GM12873 (cell line): ENCODE measurements around the gene COL23A1.

ENCODE experiments used
- TF ChIP-seq, protein P1 (sequence below): IDR thresholded peaks from 2 replicates; pipeline ENCODE4 v1.5.1; 2012; ENCODE audit warnings: low read depth, mild to moderate bottlenecking, moderate library complexity, low read length, control low read depth; ENCODE audit not compliant: insufficient read depth; ENCODE audit errors: missing control alignments

COL23A1 gene

DNA sequence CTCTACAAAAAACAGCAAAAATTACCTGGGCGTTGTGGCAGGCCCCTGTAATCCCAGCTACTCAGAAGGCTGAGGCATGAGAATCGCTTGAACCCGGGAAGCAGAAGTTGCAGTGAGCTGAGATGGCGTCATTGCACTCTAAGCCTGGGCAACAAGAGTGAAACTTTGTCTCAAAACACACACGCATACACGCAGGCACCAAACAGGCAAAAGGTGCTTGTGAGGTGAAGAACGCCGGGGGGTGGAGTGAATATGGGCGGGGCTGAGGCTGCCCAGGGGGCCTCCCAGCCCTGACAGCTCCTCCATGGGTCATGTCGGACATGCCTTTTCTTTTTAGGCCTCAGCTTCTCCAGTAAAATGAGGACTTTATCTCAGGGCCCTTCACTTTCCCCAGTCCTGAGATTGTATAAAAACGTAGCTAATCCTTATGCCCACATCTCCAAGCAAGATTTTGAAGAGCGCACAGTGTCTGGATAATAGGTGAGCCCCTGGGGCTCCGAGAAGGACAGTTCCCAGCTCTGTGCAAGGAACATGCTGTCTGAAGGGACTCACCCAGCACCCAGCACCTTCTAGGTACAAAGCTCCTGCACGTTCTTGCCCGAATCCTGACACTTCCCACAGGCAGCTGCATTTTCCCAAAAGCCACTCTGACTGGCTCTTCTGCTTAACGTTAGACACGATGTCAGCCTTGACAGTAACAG is 168.3 kb downstream of the COL23A1 start:
- TF ChIP-seq, protein P1, sequence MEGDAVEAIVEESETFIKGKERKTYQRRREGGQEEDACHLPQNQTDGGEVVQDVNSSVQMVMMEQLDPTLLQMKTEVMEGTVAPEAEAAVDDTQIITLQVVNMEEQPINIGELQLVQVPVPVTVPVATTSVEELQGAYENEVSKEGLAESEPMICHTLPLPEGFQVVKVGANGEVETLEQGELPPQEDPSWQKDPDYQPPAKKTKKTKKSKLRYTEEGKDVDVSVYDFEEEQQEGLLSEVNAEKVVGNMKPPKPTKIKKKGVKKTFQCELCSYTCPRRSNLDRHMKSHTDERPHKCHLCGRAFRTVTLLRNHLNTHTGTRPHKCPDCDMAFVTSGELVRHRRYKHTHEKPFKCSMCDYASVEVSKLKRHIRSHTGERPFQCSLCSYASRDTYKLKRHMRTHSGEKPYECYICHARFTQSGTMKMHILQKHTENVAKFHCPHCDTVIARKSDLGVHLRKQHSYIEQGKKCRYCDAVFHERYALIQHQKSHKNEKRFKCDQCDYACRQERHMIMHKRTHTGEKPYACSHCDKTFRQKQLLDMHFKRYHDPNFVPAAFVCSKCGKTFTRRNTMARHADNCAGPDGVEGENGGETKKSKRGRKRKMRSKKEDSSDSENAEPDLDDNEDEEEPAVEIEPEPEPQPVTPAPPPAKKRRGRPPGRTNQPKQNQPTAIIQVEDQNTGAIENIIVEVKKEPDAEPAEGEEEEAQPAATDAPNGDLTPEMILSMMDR: no peak

DNA sequence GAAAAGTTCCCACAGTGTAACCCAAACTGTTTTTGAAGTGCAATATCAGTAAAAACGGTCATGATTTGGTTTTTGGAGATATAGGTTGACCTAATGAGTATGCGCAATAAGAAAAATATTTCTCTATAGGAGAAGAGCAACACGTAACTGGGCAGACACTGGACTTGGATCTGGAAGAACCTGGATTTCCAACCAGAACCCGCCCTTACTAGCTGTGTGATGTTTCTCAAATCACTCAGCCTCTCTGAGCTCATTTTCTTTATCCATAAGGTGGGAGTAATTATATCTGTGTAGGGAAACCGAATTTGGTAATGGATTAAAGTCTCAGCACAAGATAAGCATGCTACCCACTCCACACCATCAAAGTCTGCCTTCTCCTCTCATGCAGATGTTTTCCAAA is 169.1 kb downstream of the COL23A1 start:
- TF ChIP-seq, protein P1: no peak

DNA sequence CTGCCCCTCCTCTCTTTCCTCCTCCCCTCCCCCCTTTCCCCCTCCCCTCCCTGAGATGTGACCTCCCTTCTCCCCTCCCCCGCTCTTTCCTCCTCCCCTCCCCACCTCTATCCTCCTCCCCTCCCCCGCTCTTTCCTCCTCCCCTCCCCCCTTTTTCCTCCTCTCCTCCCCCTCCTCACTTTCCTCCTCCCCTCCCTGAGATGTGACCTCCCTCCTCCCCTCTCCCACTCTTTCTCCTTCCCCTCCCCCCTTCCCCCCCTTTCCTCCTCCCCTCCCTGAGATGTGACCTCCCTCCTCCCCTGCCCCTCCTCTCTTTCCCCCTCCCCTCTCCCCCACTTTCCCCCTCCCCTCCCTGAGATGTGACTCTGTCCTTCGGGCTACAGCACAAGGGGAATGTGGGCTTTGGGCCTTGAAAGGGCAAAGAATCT is 169.8 kb downstream of the COL23A1 start:
- TF ChIP-seq, protein P1: no peak

DNA sequence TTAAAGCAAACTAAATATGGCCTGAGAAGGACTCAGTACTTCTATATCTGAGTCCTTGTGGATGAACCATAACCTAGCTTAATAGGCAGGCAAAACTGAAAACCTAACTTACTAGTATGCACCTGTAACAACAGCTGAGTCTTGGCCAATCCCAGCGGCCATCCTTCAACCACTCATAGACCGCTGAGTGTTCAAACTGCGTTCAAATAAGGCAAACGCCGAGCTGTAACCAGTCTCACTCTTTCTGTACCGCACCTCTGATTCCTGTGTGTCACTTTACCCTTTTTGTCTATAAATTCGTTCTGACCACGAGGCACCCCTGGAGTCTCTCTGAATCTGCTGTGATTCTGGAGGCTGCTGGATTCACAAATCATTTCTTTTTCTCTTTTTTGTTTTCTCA is 170.5 kb downstream of the COL23A1 start:
- TF ChIP-seq, protein P1: no peak

DNA sequence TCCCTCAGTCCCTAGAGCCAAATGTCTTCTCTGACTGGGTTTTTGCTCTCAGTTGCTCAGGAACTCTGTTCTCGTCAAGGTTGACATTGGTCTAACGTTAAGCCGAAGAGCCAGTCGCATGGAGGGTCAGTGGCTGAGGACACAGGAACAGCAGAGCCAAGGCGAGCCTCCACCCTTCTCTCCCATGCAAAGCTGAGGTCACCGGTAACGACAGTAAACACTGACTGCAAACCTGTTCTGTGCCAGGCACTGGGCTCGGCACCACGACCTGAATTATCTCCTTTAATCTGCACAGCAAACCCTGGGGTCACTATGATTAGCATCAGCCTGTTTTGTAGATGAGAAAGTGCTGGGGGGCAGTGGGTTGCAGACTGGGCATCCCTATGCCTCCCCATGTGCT is 171.0 kb downstream of the COL23A1 start:
- TF ChIP-seq, protein P1: no peak

DNA sequence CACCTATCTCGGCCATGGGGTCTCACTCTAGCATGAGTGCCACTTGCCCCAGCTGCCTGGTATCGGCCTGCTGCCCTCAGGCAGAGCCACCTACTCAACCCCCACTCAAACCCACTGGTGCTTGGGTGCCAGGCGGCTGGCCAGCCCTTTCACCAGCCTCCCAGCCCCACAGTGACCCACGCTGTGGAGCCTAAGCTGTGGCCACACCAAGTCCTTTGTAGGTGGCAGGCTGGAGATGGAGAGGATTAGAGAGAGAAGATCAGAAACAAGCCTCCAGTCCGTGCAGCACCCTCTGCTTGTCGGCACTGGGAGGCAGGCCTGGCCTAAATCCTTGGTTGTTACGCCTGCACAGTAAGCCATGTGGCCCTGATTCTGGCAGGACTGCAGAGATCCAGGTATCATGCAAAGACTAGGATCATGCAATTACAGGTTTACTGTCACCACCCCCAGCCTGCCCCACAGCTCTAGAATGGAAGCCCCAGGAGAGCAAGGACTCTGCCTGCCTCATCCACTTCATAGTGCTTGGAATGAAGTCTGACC is 171.7 kb downstream of the COL23A1 start:
- TF ChIP-seq, protein P1: no peak

DNA sequence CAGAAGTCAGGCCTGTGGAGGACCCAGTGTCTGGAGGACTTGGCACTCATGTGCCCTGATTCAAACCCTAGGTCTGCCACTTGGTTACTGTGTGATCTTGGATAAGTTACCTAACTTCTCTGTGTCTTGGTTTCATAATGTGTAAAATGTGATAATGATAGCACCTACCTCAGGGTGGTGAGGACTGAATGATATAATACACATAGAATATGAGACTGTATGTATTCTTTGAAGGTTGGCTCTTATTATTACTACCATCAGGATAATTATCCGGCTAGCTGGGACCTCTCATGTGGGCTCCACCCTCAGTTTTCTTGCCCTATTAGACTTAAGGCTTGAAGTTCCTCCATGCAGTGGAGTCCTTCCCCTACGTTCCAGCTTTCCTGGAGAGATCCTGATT is 172.2 kb downstream of the COL23A1 start:
- TF ChIP-seq, protein P1: no peak
